Raji (cell line): ENCODE data around the gene MEF2B.
A peak's percentile ranks its signal among the peaks of the same experiment; 100 is the strongest.

Source experiments
- POLR2A ChIP-seq: IDR thresholded peaks from 2 replicates; pipeline ENCODE4 v1.6.1; 2011; ENCODE audit warnings: low read depth, low read length, control low read depth; ENCODE audit not compliant: insufficient read depth

MEF2B gene

GRCh38 chr19:19171821-19172532 is 1.9 kb upstream of the MEF2B start:
- 0 out of 2 replicates have a peak, but pooled peaks have one; percentile 34 for TF ChIP-seq POLR2A

DNA sequence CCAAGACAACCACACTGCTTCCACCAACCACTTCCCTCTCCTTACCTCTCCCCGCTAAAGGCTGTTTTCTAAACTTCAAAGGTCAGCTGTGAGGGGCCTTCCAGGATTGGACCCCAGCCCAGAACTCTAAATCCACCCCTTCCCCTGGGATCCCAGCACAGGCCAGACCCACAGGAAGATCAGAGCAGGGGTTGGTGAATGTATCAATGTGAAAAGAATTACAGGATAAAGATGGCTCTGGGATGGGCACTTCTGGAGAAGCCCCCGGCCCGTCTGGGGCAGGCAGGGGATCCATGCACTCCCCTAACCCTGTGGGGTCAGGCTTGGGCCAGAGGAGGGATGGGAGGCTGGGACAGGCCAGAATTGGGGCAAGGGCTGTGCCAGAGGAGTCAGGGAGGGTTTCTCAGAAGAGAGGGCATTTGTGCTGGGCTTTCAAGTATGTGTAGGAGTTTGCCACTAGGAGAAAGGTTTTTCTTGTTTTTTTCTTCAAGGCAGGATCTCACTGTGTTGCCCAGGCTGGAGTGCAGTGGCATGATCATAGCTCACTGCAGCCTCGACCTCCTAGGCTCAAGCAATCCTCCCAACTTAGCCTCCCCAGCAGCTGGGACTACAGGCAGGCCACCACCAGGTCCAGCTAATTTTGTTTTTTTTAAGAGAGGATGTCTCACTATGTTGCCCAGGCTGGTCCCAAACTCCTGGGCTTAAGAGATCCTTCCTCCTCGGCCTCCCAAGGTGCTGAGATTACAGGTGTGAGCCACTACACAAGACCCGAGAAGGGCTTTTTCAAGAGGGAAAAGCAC is 1.0 kb upstream of the MEF2B start:
- no peak for TF ChIP-seq POLR2A

DNA sequence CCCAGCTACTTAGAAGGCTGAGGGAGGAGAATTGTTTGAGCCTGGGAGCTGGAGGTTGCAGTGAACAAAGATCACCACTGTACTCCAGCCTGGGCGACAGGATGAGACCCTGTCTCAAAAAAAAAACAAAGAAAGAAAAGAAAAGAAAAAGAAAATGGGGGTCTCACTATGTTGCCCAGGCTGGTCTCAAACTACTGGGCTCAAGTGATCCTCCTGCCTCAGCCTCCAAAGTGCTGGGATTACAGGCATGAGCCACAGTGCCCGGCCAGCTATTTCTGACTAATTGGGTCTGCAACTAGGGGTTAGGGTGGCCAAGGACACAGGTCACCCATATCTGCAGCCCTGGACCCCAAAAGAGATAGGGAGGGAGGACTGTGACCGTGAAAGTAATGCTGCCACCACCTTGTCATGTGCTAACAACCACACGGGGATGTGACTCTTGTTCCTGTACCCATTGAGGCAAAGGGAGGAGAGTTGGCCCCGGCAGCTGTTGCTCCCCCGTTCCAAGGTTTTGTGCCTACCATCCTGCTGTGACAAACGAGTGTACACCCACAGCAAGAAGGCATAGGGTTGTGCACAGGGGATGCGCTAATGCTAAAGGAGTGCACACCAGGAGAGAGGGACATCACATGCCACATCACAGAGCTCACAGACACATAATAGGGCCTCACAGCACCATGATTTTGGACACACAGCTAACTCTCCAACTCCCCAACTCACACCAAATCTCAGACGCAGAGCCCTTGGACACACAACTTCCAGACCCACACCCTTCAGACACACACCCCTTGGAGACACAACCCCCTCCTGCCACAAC is 619 bp downstream of the MEF2B start:
- TF ChIP-seq POLR2A = no peak

- no peak for TF ChIP-seq POLR2A
These were observed 2.5 kb downstream of the MEF2B start for GRCh38 chr19:19167612-19168011.

DNA sequence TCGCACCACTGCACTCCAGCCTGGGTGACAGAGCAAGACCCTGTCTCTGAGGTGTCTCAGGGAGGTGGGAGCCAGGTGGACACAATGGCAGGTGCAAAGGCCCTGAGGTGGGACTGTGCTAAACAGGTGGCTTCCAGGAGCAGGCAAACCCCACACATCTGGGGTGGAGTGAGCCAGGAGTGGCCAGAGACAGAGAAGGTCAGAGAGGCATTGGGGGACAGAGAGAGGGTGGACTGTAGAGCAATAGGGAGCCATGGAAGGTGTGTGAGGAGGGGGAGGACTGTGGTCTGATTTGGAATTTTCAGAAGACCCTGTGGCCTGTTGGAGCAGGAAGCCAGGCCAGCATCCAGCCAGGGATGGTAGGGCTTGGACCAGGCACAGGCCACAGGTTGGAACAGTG is 4.7 kb downstream of the MEF2B start:
- no peak for TF ChIP-seq POLR2A

- TF ChIP-seq POLR2A = no peak
These were observed 7.6 kb downstream of the MEF2B start for GRCh38 chr19:19162495-19162894.

- TF ChIP-seq POLR2A = peak; percentile 31; the same call in 1 of the 2 replicates
These were observed 9.5 kb downstream of the MEF2B start for GRCh38 chr19:19160461-19161035.

DNA sequence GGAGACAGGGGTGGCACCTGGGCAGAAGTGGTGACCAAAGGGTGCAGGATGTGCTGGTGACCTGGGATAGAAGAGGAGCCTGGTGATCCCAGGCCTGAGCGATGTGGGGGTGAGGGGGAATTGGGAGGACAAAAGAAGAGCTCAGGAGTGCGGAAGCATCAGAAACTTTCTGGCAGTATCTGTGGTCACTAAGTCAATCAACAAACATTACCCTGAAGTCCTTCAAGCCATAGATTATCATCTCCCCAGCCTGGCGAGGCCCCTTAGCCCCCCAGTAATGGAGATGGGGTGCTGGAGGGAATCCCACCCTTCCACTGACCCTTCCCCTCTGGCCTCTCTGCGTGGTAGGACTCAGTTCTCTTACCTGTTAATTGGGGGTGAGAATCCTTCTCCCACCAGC is 10.5 kb downstream of the MEF2B start:
- no peak for TF ChIP-seq POLR2A

DNA sequence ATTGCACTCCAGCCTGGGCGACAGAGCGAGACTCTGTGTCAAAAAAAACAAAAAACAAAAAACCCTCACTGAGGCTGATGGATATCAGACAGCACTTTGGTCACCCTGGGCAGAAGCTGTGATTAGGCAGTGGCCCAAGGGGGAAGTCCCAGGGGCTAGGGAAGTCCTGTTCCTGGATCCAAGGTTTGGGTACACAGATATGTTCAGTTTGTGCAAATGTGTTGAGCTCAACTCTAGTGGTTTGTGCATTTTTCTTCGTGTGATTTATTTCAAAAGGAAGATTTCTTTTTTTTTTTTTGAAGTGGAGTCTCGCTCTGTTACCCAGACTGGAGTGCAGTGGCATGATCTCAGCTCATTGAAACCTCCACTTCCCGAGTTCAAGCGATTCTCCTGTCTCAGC is 12.3 kb downstream of the MEF2B start:
- no peak for TF ChIP-seq POLR2A

- peak; percentile 66 for TF ChIP-seq POLR2A
These were observed 14.4 kb downstream of the MEF2B start for GRCh38 chr19:19155495-19156219.

GRCh38 chr19:19154768-19155494 is 15.1 kb downstream of the MEF2B start:
- TF ChIP-seq POLR2A = no peak

DNA sequence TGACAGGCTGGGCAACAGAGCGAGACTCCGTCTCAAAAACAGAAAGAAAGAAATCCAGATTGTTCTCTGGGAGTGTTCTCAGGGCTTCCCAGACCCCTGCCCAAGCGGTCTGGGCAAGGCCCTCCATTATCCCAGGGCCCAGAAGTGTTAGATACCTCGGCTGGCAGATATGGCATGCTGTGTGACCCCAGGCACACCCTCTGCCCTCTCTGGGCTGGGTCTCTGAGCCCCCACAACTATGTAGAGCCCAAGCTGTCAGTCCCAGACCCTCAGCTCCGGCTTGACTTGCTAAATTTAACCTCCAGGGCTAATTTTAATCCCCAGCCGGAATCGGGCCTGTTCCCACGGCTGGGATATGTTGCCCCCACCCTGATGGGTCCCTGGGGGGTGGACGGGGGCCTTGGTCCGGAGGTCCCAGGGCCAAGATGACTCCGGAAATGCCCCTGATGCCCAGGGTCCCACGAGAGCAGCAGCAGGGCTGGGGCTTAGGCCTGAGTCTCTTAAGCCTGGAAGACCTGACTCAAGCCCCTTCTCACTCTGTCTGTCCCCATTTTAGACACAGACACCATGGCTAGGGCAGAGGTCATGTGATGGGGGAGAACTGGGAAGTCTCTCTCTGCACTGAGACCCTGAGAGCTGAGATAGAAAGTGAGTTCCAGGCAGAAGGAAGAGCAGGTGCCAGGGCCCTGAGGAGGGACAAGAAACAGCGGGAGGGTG is 17.2 kb downstream of the MEF2B start:
- no peak for TF ChIP-seq POLR2A

- no peak for TF ChIP-seq POLR2A
These were observed 18.6 kb downstream of the MEF2B start for GRCh38 chr19:19151418-19151817.

GRCh38 chr19:19149435-19149834 is 20.6 kb downstream of the MEF2B start:
- no peak for TF ChIP-seq POLR2A

DNA sequence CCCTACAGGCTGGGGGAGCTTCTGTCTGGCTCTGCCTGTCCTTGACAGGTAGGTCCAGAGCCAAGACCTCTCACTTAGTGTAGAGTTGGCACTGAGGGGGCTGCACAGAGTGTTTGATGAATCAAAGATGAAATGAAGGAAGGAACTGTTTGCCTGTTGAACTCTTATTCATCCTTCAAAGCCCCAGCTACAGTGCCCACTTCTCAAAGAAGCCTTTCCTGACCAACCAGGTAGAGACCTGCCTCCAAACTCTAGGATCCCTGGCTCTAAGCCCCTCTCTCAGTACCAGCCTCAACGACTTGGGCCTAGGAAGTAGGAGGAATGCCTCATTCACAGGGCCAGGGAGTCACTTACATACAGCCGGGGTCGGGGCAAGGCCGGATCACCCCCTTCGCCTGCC is 22.7 kb downstream of the MEF2B start:
- TF ChIP-seq POLR2A = no peak
